ENCODE measurements around the gene ZNF8. TPM values are rescaled to one million over a fixed set of nuclear protein-coding genes. Genes with fewer than 3 reads are reported as not detected.

ZNF8 gene
- total RNA-seq, 1 donor from 2014 or later = 9.5 TPM

DNA sequence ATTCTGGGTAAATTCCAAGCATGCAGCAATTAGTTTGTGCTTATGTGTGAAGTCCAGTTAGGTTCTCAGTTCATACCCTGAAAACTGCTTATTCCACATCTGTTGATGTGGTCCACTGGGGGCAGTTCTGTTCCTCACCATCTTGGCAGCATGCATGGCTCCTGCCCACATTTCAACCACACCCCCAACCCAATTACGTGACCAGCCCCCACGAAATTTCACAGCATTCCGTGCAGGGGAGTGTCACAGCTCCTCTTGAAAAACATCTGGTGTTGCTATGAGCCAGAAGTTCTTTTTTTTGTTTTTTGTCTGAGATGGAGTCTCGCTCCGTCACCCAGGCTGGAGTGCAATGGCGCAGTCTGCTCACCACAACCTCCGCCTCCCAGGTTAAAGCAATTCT lies 17.3 kb downstream of the ZNF8 start:
- peak; percentile 28 for DNase-seq

DNA sequence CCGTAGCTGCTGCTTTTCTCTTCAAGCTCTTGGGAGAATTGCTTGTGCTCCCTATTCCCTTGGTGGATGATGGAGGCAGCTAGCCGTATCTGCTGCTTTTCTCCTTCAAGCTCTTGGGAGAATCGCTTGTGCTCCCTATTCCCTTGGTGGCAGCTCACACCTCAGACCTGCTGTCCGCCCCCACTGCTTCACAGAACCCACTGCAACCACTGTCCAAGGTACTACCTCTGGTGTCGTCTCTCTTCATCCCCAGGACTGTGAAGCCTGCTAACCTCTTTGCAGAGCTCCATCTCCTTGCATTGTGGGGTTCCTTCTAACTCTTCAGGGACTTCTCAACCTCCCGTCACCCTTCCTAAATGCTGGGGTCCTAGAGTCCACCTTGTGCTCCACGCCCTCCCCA lies 21.9 kb downstream of the ZNF8 start:
- DNase-seq = no peak

DNA sequence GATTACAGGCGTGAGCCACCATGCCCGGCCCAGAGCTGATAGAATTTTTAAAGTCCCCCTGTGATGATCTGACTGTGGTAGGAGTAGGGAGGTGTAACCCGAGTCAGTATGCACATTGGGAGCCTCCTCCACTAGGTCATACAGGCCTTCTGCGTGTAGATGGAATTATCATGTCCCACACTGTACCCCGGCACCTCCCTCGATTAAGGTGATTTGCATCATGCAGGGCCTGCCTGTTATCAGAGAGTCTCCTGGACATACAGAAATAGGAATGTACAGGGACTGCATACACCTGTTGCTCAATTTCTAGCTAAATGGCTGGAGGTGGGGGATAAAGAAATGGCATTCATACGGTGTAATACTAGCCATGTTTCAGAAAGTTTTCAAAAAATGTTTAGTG lies 25.5 kb downstream of the ZNF8 start:
- no peak for DNase-seq

DNA sequence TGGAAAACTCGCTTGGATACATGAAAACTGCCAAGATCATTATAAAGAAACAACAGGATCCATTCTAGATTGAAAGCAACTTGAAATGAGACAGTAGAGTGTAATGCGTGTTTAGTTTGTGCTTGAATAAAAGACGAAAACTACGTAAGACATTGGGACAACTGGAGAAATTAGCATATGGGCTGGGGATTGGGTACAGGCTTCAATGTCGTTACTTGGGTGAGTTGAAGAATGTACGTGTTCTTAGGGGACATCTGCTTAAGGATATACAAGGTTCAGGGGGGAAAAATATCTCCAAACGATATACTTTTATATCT lies 26.0 kb downstream of the ZNF8 start:
- no peak for DNase-seq

DNA sequence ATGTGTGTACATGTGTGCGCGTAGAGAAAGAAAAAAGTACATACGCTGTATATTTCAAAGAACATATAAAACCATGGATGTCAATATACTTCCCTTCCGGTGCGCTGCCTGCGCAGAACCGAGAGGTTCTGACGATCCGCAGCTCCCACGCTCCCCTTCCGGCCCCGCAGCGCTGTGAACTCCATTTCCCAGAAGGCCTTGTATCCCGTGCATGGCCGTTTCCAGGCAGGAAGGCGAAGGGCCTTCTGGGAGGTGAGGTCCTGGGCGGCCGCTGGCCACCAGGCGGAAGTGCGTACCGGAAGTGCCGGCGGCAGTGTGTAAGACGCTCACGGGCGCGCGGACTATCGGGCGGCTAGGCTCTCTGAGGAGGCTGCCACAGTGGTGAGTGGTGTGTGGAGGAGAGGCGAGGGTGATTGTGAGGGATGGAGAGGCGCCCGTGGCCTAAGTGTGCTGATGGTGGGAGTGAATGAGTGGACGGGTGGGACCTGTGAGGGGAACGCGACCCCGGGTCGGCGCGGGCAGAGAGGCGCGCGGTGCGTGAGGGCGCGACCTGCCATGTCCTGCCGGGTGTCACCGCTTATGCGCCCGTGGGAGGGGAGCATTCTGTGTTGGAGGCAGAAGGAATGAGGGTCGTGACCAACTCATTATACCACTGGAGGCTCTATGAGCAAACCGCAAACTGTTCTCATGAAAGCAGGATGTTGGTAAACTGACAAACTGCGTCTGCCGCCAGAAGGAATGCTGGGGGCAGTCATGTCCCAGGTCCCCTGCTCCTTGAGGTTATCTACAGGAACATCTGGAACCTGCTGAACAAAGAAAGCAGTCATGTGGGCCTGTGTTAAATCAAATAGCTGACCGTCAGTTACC lies 26.5 kb downstream of the ZNF8 start, which contains the start of gene ERVK3-1:
TSS of gene ERVK3-1 (plus strand) at position 313 of the 867 bp plus-strand sequence. CDS start 6,792 bp downstream, outside the sequence.
- peak; percentile 98 for DNase-seq

DNA sequence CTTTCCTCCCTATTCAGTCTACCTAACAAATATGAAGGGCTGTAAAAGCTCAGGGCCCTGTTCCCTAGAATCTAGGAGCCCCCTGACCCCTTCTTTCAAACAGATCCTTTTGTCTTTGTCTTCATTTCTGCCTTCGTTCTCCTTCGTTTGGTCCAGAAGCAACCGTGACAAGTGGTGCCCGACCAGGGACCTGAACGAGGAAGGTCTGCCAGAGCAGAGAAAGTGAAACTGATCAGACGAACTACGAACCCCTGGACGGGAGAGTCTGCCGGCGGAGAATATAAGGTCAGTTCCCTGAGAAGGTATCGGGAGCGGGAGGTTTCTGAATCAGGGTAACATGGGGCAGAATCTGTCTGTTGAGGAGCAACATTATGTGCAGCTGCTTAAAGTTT lies 27.2 kb downstream of the ZNF8 start:
- DNase-seq = no peak

DNA sequence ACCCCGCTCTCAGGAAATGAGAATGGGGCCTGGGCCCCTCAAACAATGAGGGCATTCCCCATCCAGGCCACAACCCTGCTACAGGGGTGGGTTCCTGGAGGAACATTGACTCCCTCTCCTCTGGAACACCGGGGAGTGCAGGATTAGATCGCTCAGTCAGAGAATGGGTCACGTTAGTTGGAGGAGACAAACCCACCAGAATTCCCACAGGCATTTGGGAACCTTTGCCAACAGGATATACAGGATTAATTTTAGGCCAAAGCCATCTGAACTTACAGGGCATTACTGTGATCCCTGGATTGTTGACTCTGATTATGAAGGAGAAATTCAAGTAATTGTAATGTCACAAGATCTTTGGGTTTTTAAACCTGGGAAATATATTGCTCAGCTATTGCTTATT lies 29.0 kb downstream of the ZNF8 start:
- DNase-seq = no peak

DNA sequence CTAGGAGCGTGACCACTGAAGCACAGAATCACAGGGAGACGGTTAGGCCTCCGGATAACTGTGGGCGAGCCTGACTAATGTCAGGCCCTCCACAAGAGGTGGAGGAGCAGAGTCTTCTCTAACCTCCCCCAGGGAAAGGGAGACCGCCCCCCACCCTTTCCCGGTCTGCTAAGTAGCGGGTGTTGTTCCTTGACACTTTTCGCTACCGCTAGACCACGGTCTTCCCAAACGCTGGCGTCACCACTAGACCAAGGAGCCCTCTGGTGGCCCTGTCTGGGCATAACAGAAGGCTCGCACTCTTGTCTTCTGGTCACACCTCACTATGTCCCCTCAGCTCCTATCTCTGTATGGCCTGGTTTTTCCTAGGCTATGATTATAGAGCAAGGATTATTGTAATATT lies 31.9 kb downstream of the ZNF8 start:
- peak; percentile 34 for DNase-seq

DNA sequence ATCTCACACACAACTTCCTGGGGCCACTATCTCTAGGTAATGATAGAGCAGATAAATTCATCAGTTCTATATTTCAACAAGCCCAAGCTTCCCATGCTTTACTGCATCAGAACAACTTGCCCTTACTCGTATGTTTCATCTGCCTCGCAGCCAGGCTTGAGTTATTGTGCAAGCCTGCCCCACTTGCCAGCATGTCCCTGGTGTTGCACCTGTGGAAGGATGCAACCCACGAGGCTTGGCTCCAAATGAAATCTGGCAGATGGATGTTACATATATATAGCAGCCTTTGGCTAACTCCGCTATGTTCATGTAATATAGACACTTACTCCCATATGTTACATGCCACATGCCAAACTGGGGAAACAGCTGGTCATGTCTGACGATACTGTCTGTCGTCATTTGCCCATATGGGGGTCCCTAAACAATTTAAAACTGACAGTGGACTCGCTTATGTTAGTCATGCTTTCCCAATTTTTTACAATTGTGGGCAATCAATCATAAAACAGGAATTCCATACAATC lies 32.6 kb downstream of the ZNF8 start:
- no peak for DNase-seq

DNA sequence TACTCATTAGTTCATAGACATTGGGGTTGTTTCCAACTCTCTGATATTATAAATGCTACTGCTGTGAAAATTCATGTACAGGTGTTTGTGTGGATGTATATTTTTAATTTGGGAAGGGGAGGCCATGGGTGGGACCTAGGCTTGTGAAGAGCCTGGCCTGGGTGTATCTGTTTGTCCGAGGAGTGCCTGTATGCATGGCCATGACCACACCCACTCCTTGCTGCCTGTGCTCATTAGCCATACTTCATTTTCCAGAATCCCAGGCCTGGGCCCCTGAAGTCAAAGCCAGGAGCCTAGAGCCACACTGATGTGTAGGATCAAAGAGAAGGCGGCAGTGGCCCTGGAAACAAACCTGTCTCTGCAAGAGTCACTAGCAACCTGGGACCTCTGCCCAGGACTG lies 36.8 kb downstream of the ZNF8 start:
- DNase-seq = no peak

DNA sequence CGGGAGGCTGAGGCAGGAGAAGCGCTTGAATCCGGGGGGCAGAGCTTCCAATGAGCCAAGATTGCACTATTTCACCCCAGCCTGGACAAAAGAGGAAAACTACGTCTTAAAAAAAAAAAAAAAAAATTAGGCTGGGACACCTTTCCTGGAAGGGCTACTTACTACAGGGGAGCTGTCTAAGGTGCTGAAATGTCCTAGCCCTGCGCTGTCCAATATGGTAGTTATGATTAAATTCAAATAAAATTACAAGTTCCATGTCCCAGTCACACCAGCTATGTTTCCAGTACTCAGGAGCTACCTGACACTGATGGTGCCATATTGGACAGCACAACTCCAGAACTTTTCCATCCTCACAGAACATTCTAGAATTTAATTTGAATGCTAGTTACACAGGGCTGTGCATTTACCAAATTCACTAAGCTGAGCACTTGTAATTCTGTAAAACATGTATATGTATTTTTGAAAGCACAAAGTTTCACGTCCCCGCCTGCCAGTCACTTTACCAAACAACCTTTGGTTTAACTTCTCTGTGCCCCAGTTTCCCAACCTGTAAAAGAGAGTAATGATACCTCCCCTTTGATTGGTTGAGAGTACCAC lies 38.8 kb downstream of the ZNF8 start:
- DNase-seq = peak; percentile 73

DNA sequence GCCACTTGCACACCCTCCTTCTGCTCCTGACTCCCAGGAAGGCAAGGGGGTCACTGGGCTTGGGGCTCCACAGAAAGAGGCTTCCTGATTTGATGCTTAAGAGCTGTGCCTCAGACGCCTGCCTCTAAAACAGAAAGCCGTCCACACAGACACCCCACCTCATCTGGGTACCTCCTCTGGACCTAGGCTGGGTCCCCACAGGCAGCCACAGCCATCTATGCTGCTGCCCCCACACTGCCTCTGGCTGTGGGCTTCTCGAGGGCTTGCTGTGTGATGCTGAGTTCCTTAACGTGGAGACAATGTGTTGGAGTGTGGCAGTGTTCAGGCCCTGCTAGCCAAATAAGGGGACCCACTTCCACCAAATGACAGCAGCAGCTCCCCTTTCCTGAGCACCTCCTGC lies 39.5 kb downstream of the ZNF8 start:
- no peak for DNase-seq

DNA sequence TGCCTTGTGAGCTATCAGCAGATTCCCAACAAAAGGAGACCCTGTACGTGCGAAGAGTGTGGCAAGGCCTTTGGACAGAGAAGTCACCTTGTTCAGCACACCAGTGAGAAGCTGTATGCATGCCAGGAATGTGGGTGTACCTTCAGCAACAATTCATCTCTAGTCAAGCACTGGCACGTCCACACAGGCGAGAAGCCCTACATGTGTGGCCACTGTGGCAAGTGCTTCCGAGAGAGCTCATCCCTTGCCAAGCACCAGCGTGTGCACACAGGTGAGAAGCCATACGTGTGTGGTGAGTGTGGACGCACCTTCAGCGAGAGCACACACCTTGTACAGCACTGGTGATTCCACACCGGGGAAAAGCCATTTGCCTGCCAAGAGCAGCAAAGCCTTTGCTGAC lies 40.5 kb downstream of the ZNF8 start:
- DNase-seq = no peak

DNA sequence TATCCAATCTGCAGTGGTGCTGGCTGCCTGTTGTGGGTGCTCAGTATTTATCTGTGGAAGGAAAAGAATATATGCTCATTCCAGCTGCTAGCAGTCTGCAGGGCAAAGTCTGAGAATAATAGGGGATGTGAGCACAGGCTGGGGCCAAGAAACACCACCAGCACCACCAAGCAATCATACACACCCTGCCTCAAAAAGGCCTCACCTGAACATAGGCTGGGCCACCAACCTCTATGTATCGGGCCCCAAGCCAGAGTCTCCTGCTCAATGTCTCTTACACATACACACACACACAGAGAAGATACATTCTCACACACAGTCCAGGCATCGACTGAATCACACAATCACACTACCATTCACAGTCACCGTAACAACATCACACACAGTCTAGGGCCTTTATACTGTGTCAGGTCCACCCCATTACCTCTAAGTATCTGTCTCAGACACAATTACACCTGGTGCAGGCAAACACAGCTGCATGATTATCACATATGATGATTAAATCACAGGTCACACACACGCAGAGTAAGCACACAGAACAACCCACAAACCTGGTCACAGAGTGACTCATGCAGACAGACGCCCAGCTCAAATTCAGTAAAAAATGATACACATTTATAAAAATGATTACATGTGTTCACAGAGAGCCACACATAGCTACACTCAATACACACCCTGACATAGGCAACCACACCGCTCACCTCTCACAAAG lies 46.7 kb downstream of the ZNF8 start:
- DNase-seq = no peak

DNA sequence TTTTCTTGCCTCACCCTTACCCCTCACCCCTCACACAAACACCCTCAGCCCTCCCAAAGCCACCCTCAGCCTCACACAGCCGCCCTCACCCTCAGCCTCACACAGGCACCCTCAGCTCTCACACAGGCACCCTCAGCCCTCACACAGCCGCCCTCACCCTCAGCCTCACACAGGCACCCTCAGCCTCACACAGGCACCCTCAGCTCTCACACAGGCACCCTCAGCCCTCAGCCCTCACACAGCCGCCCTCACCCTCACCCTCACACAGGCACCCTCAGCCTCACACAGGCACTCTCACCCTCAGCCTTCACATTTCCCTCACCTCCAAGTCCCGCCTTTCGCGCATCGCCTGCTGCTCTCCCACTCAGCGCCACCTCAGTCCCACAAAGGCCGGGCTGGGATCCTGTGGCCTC lies 47.8 kb downstream of the ZNF8 start:
- DNase-seq = no peak

DNA sequence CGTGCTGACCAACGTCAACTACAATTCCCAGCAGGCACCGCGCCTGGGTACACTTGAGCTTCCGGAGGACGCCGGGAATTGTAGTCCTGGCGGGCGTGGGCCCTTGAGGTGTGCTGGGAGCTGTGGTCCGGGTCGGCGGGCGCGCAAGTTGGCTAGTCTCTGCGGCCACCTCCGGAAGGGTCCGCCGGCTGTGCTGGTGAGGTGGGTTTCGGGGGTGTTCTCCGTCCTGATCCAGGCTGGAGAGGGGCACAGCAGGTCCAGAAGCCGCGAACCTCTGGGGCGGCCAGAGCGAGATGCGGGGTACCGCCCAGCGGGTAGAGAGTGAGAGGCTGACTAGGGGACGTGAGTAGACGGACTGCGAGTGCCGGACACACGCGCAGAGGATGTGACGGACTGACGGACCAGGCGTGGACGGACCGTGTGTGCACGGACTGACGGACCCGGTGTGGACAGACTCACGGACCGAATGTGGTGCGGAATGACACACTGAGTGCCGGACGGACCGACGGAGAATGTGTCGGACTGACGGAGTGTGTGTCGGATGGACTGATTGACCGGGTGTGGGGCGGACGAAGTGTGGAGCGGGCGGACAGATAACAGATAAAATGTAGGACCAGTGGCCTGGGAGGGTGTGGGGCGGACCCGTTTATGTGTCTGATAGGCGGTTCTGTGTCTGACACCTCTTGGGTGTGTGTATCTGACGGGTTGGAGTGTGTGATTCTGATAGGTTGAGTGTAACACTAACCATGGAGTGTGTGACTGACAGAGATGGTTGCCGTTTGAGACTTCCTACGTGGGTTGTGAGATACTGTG lies 48.4 kb downstream of the ZNF8 start, which contains the start of gene ZSCAN22:
TSS of gene ZSCAN22 (plus strand) at position 81 of the 813 bp plus-strand sequence. CDS start 7,809 bp downstream, outside the sequence.
- DNase-seq = peak; percentile 98

DNA sequence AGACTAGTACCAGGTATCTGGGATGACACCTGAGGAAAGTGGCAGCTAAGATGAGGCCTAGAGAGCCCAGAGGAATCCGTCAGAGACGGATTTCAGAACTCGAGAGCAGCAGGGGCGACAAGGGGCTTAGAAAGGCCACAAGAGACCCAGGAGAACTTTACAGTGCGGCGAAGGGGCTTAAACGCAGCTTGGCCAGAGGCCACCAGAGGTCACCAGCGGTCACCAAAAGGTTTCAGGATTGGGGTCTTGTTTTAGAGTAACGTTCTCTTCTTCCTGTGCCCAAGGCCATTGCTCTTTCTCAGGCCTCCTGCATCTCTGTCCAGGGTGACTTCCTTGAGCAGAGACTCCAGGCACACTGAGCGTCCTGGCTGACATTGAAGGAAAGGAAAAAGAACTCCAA lies 50.2 kb downstream of the ZNF8 start:
- no peak for DNase-seq

DNA sequence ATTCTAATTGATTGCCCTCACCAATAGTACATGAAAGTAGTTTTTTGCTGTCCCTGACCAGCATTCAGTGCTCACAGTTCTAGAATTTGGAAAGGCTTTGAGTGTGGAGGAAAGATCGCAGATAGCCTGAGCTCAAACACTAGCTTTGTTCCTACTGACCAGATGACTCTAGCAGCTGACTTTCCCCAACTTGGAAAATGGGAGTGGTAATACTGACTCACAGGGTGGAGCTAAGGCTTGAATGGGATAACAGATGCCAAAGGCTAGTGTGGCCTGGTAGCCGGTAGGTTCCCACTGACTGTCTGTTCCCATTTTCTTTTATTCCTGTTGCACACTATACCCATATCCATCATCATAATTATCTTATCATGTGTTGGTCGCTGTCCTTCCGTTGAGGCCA lies 51.7 kb downstream of the ZNF8 start:
- peak; percentile 50 for DNase-seq

DNA sequence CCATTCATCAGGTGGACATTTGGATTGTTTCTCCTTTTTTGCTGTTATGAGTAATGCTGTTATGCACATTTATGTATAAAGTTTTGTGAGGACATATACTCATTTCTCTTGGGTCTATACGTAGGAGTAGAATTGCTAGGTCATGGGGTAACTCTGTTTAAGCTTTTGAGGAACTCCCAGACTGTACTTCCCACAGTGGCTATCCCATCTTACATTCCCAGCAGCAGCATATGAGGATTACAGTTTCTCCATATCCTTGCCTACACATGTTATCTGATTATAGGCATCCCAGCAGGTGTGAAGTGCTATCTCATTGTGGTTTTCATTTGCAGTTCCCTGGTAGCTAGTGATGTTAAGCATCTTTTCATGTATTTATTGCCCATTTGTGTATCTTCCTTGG lies 53.9 kb downstream of the ZNF8 start:
- no peak for DNase-seq

DNA sequence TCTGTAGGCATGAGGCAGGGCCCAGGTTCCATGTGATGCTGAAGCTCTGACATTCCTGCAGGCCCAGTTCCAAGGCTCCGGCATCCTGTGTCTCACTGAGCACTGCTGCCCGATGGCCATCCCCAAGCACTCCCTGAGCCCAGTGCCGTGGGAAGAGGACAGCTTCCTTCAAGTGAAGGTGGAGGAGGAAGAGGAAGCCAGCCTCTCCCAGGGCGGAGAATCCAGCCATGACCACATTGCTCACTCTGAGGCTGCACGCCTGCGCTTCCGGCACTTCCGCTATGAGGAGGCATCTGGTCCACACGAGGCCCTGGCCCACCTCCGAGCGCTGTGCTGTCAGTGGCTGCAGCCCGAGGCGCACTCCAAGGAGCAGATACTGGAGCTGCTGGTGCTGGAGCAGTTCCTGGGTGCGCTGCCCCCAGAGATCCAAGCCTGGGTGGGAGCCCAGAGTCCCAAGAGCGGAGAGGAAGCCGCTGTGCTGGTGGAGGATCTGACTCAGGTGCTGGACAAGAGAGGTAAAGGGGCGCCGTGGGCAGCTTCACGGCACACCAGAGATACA lies 56.0 kb downstream of the ZNF8 start:
- DNase-seq = no peak

DNA sequence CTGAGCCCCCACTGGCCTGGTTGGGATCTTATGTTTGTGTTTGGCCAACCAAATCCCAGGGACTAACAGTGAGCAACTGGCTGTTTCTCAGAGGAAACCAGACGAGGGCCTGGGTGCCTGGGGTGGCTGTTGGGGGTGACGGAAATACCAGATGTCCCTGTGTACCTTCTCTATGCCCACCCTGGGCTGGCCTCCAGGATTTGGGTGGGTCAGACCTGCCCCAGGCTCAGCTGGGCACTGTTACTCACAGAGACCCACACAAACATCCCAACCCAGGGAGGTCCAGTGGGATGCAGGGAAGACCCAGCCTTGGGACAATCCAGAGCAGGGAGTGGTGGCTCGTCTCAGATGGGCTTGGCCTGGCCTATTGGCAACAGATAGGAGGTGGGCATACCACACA lies 56.9 kb downstream of the ZNF8 start:
- DNase-seq = no peak

DNA sequence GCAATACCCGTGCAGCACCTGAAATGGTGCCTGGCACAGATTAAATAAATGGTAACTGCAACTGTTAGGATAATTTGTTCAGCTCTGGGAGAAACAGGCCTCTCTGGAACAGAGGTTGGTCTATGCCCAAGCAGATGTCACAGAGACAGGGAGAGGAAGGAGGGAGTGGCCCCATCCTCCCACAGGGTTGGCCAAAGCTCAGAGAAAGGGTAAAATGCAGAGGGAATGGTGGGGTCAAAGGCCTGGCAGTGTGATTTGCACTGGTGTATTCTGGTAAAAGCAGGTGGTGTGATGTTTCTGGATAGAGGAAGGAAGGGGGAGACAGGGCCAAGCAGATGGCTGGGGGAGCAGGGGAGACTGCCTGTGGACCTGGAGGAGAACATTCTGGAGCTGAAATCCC lies 57.5 kb downstream of the ZNF8 start:
- DNase-seq = no peak

Data from tongue (tissue), 2 donors.